SK-N-SH (cell line): ENCODE measurements around the gene STX5. TPM values are rescaled to one million over a fixed set of nuclear protein-coding genes. Genes with fewer than 3 reads are reported as not detected.

Experiments
- CTCF ChIA-PET: fragments of 300-600, 350-600 bp; formaldehyde crosslinking; extraction: SDS; loops from one replicate; lab custom pipeline; 2021; lab: Yijun Ruan, JAX
- POLR2A ChIA-PET: fragments of 350-600 bp; sonication (Branson Sonifier 250); formaldehyde crosslinking; extraction: SDS; loops from one replicate; lab custom pipeline; 2020; ENCODE audit warnings: antibody characterized with exemption, inconsistent platforms; lab: Yijun Ruan, JAX
- DNase-seq: peaks from one replicate; pipeline ENCODE4 v3.0.0; 2012
- H2AFZ ChIP-seq: fragments of 200-600 bp; sonication (generic); 2 replicates; pipeline ENCODE4 v1.8.1; 2016; ENCODE audit warnings: antibody characterized with exemption, mild to moderate bottlenecking, low read depth
- H3F3A ChIP-seq: fragments of 200-600 bp; sonication (generic); replicated peaks from 2 replicates; pipeline ENCODE3; 2016; ENCODE audit warnings: antibody characterized with exemption, mild to moderate bottlenecking; ENCODE audit not compliant: insufficient read depth
- H3K27ac ChIP-seq, 2 experiments: fragments of 200-500 bp in 1 of 2; fragments of 200-600 bp in 1 of 2; sonication (Bioruptor generic) in 1 of 2; sonication (generic), shearing (Covaris generic) in 1 of 2; 2 replicates each; pipeline versions ENCODE4 v1.5.1 to v1.6.1; 2014 to 2016; ENCODE audit warnings: low read depth in 2 of 2, inconsistent platforms in 1 of 2, low read length in 1 of 2, mild to moderate bottlenecking in 1 of 2, mixed read lengths in 1 of 2
- H3K27me3 ChIP-seq: fragments of 200-600 bp; sonication (generic), shearing (Covaris generic); 2 replicates; pipeline ENCODE4 v1.6.1; 2016; ENCODE audit warnings: mixed run types; ENCODE audit not compliant: insufficient read depth
- H3K36me3 ChIP-seq, 2 experiments: fragments of 200-500 bp in 1 of 2; fragments of 200-600 bp in 1 of 2; sonication (Bioruptor generic) in 1 of 2; sonication (generic) in 1 of 2; replicated peaks in 1 of 2; 2 replicates each; pipeline versions ENCODE3 to v1.5.1; 2014 to 2016; ENCODE audit warnings: low read length in 1 of 2, mild to moderate bottlenecking in 1 of 2; ENCODE audit not compliant: insufficient read depth in 2 of 2, control insufficient read depth in 1 of 2
- H3K4me1 ChIP-seq, 2 experiments: fragments of 200-500 bp in 1 of 2; fragments of 200-600 bp in 1 of 2; sonication (Bioruptor generic) in 1 of 2; sonication (generic), shearing (Covaris generic) in 1 of 2; 2 replicates each; pipeline versions ENCODE4 v1.5.1 to v1.6.1; 2014 to 2016; ENCODE audit warnings: low read depth in 1 of 2, low read length in 1 of 2, mixed run types in 1 of 2; ENCODE audit not compliant: insufficient read depth in 2 of 2, control insufficient read depth in 1 of 2
- H3K4me2 ChIP-seq: fragments of 200-600 bp; sonication (generic), shearing (Covaris generic); 2 replicates; pipeline ENCODE4 v1.6.1; 2017; ENCODE audit warnings: mixed run types
- H3K4me3 ChIP-seq, 2 experiments: fragments of 200-500 bp in 1 of 2; fragments of 200-600 bp in 1 of 2; sonication (Bioruptor generic) in 1 of 2; sonication (generic), shearing (Covaris generic) in 1 of 2; 2 replicates each; pipeline versions ENCODE4 v1.5.1 to v1.8.1; 2014 to 2016; ENCODE audit warnings: low read depth in 2 of 2, inconsistent platforms in 1 of 2, low read length in 1 of 2, mild to moderate bottlenecking in 1 of 2, mixed read lengths in 1 of 2, moderate library complexity in 1 of 2
- H3K79me2 ChIP-seq: fragments of 200-600 bp; sonication (generic); 2 replicates; pipeline ENCODE4 v1.8.1; 2017; ENCODE audit warnings: mild to moderate bottlenecking; ENCODE audit not compliant: insufficient read depth
- H3K9ac ChIP-seq: fragments of 200-600 bp; sonication (generic); 2 replicates; pipeline ENCODE4 v1.6.1; 2017; ENCODE audit warnings: mixed run types
- H3K9me2 ChIP-seq: fragments of 200-600 bp; sonication (generic); 2 replicates; pipeline ENCODE4 v1.6.1; 2017; ENCODE audit warnings: mixed run types
- H3K9me3 ChIP-seq: fragments of 200-600 bp; sonication (generic); 2 replicates; pipeline ENCODE4 v1.6.1; 2017; ENCODE audit warnings: mixed run types, mild to moderate bottlenecking, moderate library complexity
- H4K20me1 ChIP-seq: fragments of 200-600 bp; sonication (generic); 2 replicates; pipeline ENCODE4 v1.6.1; 2017; ENCODE audit warnings: mild to moderate bottlenecking, mixed run types; ENCODE audit not compliant: insufficient read depth
- CHD2 ChIP-seq: fragments of 150-350 bp; IDR thresholded peaks from 2 replicates; pipeline ENCODE4 v1.6.1; 2018; ENCODE audit warnings: low read length; ENCODE audit not compliant: partially characterized antibody
- ELF1 ChIP-seq: IDR thresholded peaks from 2 replicates; pipeline ENCODE4 v1.4.0; 2012
- EP300 ChIP-seq, 2 experiments: IDR thresholded peaks; 2 replicates each; pipeline versions ENCODE4 v1.4.0 to v1.6.1; 2012; ENCODE audit warnings: borderline replicate concordance in 1 of 2, low read depth in 1 of 2, low read length in 1 of 2
- FOSL2 ChIP-seq: IDR thresholded peaks from 2 replicates; pipeline ENCODE4 v1.4.0; 2012; ENCODE audit warnings: low read depth, mild to moderate bottlenecking, moderate library complexity, borderline replicate concordance
- GATA2 ChIP-seq: sonication (generic); formaldehyde crosslinking; IDR thresholded peaks from 2 replicates; pipeline ENCODE4 v1.5.0; 2020; ENCODE audit warnings: mild to moderate bottlenecking, missing genetic modification reagents
- JUND ChIP-seq: IDR thresholded peaks from 2 replicates; pipeline ENCODE4 v1.4.0; 2012
- NRF1 ChIP-seq: IDR thresholded peaks from 2 replicates; pipeline ENCODE4 v1.6.1; 2012; ENCODE audit warnings: low read depth, mild to moderate bottlenecking, low read length
- POLR2AphosphoS5 ChIP-seq: IDR thresholded peaks from 2 replicates; pipeline ENCODE4 v1.6.1; 2012; ENCODE audit warnings: low read depth, low read length
- RFX5 ChIP-seq: IDR thresholded peaks from 2 replicates; pipeline ENCODE4 v1.6.1; 2012; ENCODE audit warnings: mild to moderate bottlenecking, improper control_type of control experiment, low read length
- RXRA ChIP-seq: IDR thresholded peaks from 2 replicates; pipeline ENCODE4 v1.4.0; 2012; ENCODE audit warnings: low read depth, mild to moderate bottlenecking, borderline replicate concordance
- TAF1 ChIP-seq: IDR thresholded peaks from 2 replicates; pipeline ENCODE4 v1.6.1; 2012; ENCODE audit warnings: low read depth, mild to moderate bottlenecking, low read length, moderate library complexity, borderline replicate concordance
- YY1 ChIP-seq: IDR thresholded peaks from 2 replicates; pipeline ENCODE4 v1.4.0; 2012; ENCODE audit warnings: low read depth, mild to moderate bottlenecking
- WGBS: methylation state at CpG from one replicate; pipeline ENCODE4 v1.1.6; 2017; ENCODE audit warnings: low lambda C conversion rate; 5-methylcytosine and 5-hydroxymethylcytosine counted together
- polyA plus RNA-seq, 3 experiments: library from polyadenylated mRNA; depleted of rRNA; stranded (reverse); fragments of >200 nt; gene quantifications; 2 replicates each; pipeline ENCODE4 v1.2.3, GENCODE V29; 2012
- TF ChIP-seq, protein P1 (sequence below): fragments of 200-600 bp; sonication (generic); IDR thresholded peaks from 2 replicates; pipeline ENCODE4 v1.6.1; 2017; ENCODE audit warnings: antibody characterized with exemption, mild to moderate bottlenecking, moderate library complexity
- TF ChIP-seq, protein P2 (sequence below): IDR thresholded peaks from 2 replicates; pipeline ENCODE4 v1.4.0; 2012; ENCODE audit warnings: low read depth, borderline replicate concordance
- TF ChIP-seq, protein P3 (sequence below): IDR thresholded peaks from 2 replicates; pipeline ENCODE4 v1.4.0; 2012; ENCODE audit warnings: low read depth, borderline replicate concordance

Gene STX5
- polyA plus RNA-seq, 1 of the 3 experiments (the other 2 are of a cell fraction), result 24.2 TPM

DNA sequence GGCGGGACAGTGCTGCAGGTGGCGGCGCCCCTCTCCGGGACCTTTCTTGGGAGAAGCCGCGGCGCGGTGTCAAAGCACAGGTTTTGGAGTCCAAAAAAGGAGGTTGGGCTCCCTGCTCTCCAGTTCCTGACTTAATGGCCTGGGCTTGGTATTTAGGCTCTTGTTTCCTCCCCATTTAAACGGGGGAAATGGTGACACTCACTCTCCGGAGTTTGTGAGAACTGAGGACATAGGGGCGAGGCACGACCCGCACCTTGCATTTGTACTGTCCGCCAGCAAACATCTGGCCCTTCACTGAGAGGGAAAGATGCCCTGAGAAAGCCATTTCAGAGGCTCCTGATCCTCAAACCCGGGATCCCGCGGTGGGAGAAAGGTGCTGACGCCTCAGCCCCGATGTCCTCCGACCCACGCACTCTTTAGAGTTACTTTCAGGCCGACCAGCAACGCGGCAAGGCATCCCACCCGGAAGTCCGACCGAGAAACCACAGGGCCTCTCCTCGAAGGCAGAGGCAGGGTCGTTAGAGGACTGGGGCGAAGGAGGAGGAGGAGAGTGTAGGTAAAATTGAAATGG lies 10.4 kb upstream of the STX5 start:
- 48% methylated on average over 24 of the region's 30 CpGs for WGBS
- Histone ChIP-seq H3K36me3 (no peaks in the 10 kb centered on the region), H3K9me2 (no peaks in the 10 kb centered on the region), H3K9me3 (no peaks in the 10 kb centered on the region), H3K4me3 (peak overlapping the region; percentile 37 to 59), H3K27ac (peak overlapping the region; percentile 94 to 95), H3K79me2 (peaks cover 20% of the 10 kb centered on the region), H2AFZ (peak overlapping the region; percentile 89), H4K20me1 (no peaks in the 10 kb centered on the region), H3F3A (peaks cover 19% of the 10 kb centered on the region), H3K9ac (peak overlapping the region; percentile 86), H3K4me1 (peaks cover 13 to 15% of the 10 kb centered on the region in 2 experiments; a peak in 2 of 4 replicates), H3K27me3 (no peaks in the 10 kb centered on the region), H3K4me2 (peak overlapping the region; percentile 86)
- TF ChIP-seq CHD2 (no peak), RXRA (no peak), EP300 (IDR thresholded peaks at IDR 0.05; ENCODE audit: borderline replicate concordance in 1 of 2, low read depth in 1 of 2, low read length in 1 of 2) (no peak), JUND (no peak)
- TF ChIP-seq, protein P1, sequence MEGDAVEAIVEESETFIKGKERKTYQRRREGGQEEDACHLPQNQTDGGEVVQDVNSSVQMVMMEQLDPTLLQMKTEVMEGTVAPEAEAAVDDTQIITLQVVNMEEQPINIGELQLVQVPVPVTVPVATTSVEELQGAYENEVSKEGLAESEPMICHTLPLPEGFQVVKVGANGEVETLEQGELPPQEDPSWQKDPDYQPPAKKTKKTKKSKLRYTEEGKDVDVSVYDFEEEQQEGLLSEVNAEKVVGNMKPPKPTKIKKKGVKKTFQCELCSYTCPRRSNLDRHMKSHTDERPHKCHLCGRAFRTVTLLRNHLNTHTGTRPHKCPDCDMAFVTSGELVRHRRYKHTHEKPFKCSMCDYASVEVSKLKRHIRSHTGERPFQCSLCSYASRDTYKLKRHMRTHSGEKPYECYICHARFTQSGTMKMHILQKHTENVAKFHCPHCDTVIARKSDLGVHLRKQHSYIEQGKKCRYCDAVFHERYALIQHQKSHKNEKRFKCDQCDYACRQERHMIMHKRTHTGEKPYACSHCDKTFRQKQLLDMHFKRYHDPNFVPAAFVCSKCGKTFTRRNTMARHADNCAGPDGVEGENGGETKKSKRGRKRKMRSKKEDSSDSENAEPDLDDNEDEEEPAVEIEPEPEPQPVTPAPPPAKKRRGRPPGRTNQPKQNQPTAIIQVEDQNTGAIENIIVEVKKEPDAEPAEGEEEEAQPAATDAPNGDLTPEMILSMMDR, result no peak
- TF ChIP-seq, protein P2, sequence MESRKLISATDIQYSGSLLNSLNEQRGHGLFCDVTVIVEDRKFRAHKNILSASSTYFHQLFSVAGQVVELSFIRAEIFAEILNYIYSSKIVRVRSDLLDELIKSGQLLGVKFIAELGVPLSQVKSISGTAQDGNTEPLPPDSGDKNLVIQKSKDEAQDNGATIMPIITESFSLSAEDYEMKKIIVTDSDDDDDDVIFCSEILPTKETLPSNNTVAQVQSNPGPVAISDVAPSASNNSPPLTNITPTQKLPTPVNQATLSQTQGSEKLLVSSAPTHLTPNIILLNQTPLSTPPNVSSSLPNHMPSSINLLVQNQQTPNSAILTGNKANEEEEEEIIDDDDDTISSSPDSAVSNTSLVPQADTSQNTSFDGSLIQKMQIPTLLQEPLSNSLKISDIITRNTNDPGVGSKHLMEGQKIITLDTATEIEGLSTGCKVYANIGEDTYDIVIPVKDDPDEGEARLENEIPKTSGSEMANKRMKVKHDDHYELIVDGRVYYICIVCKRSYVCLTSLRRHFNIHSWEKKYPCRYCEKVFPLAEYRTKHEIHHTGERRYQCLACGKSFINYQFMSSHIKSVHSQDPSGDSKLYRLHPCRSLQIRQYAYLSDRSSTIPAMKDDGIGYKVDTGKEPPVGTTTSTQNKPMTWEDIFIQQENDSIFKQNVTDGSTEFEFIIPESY, result no peak
- TF ChIP-seq, protein P3, sequence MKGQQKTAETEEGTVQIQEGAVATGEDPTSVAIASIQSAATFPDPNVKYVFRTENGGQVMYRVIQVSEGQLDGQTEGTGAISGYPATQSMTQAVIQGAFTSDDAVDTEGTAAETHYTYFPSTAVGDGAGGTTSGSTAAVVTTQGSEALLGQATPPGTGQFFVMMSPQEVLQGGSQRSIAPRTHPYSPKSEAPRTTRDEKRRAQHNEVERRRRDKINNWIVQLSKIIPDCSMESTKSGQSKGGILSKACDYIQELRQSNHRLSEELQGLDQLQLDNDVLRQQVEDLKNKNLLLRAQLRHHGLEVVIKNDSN, result no peak
- POLR2A ChIA-PET, result interaction anchor here (1.0 to 3.5 kb wide), 18 partner anchors 12 to 250 kb away, joined by 3 to 146 read pairs (median 9); partner anchors contain the start of genes BSCL2, HNRNPUL2, LBHD1 and SLC3A2
- CTCF ChIA-PET, result interaction anchor here (0.8 to 3.0 kb wide), 3 partner anchors 12 to 56 kb away, joined by 3 to 18 read pairs (median 5); partner anchors contain the start of gene TMEM179B
- no peak for DNase-seq

DNA sequence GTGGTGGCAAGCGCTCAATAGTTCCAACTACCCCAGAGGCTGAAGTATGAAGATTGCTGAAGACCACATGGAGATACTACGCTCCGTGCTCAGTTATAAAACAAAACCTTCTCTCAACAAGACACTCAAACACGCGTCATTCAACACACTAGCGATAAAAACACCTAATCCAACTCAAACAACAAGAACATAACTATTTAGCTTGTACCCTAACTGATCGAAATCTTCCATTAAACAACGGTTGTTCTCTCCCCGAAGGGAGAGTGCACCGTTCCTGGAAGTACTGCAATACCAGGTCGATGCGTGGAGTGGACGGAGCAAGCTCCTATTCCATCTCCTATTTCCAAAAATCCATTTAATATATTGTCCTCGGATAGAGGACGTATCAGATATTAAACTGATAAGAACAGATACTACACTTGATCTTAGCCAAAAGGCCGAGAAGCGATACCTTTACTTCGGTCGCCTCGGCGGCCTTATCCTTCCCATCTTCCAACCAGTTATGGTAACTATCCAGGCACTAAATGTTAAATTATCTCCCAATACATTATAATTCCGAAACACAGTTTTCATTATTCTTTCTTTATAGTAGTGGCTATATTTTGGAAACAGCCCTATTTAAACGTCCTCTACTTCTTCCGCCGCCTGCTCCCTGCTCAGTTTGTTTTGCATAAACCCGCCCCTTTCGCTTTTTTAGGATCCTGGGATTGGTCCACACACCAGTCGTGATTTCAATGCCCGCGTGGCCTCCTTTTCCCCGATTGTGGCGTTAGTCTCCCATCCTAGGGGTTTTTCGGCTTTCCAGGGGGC lies 9.7 kb upstream of the STX5 start:
- Histone ChIP-seq H4K20me1 (no peaks in the 10 kb centered on the region), H2AFZ (peak overlapping the region; percentile 89), H3K27me3 (no peaks in the 10 kb centered on the region), H3K27ac (peak overlapping the region; percentile 94 to 95), H3F3A (peaks cover 24% of the 10 kb centered on the region), H3K4me3 (peak overlapping the region; percentile 59 to 81), H3K36me3 (peaks cover 0 to 2% of the 10 kb centered on the region in 2 experiments), H3K4me2 (peak overlapping the region; percentile 86), H3K9me2 (no peaks in the 10 kb centered on the region), H3K4me1 (peaks cover 13 to 15% of the 10 kb centered on the region in 2 experiments; a peak in 2 of 4 replicates), H3K9ac (peak overlapping the region; percentile 86), H3K79me2 (peaks cover 27% of the 10 kb centered on the region), H3K9me3 (no peaks in the 10 kb centered on the region)
- ChIA-PET POLR2A (interaction anchor here (0.7 to 3.3 kb wide), 52 partner anchors 9 to 1077 kb away, joined by 3 to 146 read pairs (median 5); partner anchors contain the start of genes B3GAT3, BSCL2, C11orf98 and CSKMT), CTCF (interaction anchor here (0.9 to 3.0 kb wide), 7 partner anchors 9 to 80 kb away, joined by 3 to 18 read pairs (median 4); partner anchors contain the start of genes POLR2G, SLC3A2 and TMEM179B)
- under 1% methylated on average over 33 of the region's 33 CpGs for WGBS
- peak; percentile 87 for DNase-seq
- TF ChIP-seq RXRA (no peak), POLR2AphosphoS5 (peak; percentile 100), GATA2 (peak; percentile 92), YY1 (peak; percentile 67; the same call in 1 of the 2 replicates), TAF1 (peak; percentile 81), CHD2 (peak; percentile 96), FOSL2 (peak; percentile 35; the same call in 1 of the 2 replicates), NRF1 (no peak), RFX5 (peak; percentile 41; the same call in 1 of the 2 replicates), ELF1 (peak; percentile 74; the same call in 1 of the 2 replicates), EP300 (IDR thresholded peaks at IDR 0.05; ENCODE audit: borderline replicate concordance in 1 of 2, low read depth in 1 of 2, low read length in 1 of 2) (peak; percentile 72 to 76; a peak in 3 of 4 replicates)
- TF ChIP-seq, protein P3, result no peak
